Body of pancreas (tissue), 4 donors: ENCODE data around the gene ALPK1. TPM values are rescaled to one million over a fixed set of nuclear protein-coding genes. Genes with fewer than 3 reads are reported as not detected.

Source experiments
- ATAC-seq: fragments of 150-250 bp; one replicate; pipeline ENCODE4 v1.9.1; 2016
- DNase-seq, 4 donors: peaks; one replicate each; pipeline ENCODE4 v3.0.0-alpha.2; 2019
- H3K27ac ChIP-seq, 4 donors: fragments of 200-600 bp; sonication (generic); 1 replicate in 3 of 4; 2 replicates in 1 of 4; pipeline versions ENCODE4 v1.5.1 to v1.6.1; 2016 to 2019; ENCODE audit warnings: mild to moderate bottlenecking in 1 of 4, mixed read lengths in 1 of 4, moderate library complexity in 1 of 4
- H3K27me3 ChIP-seq, 2 donors: fragments of 200-600 bp; sonication (generic); one replicate each; pipeline ENCODE4 v1.6.0; 2016; ENCODE audit warnings: mild to moderate bottlenecking in 1 of 2
- H3K36me3 ChIP-seq, 2 donors: fragments of 200-600 bp; sonication (generic); replicated peaks in 1 of 2; 2 replicates each; pipeline ENCODE4 v1.5.1; 2016; ENCODE audit warnings: low read depth in 2 of 2; ENCODE audit not compliant: insufficient read depth in 1 of 2
- H3K4me1 ChIP-seq: fragments of 200-600 bp; sonication (generic); one replicate; pipeline ENCODE4 v1.6.0; 2016
- H3K4me3 ChIP-seq, 2 donors: fragments of 200-600 bp; sonication (generic); 1 replicate in 1 of 2; 2 replicates in 1 of 2; pipeline ENCODE4 v1.5.1; 2016 to 2019
- H3K9me3 ChIP-seq, 3 donors: fragments of 200-600 bp; sonication (generic); 1 replicate in 2 of 3; 2 replicates in 1 of 3; pipeline ENCODE4 v1.5.1; 2016
- CTCF ChIP-seq, 7 experiments: fragments of 450-650 bp in 4 of 7; fragments of 200-600 bp in 3 of 7; sonication (generic) in 3 of 7; IDR thresholded peaks; one replicate each; pipeline ENCODE4 v1.5.1; 2016 to 2019; ENCODE audit warnings: antibody characterized with exemption in 7 of 7
- POLR2A ChIP-seq, 3 donors: fragments of 450-650 bp; IDR thresholded peaks; one replicate each; pipeline ENCODE4 v1.6.1; 2016; ENCODE audit warnings: antibody characterized with exemption in 3 of 3, mild to moderate bottlenecking in 2 of 3
- WGBS, 2 donors: methylation state at CpG; one replicate each; pipeline ENCODE4 v1.1.5; 2017; 5-methylcytosine and 5-hydroxymethylcytosine counted together
- intact Hi-C: fragments of 100-400 bp; cut with DNase I; formaldehyde crosslinking; loops from one replicate; pipeline ENCODE4 v1.15.1; 2023
- total RNA-seq, 2 donors: library from RNA; depleted of rRNA; stranded (reverse); fragments of >200 nt; gene quantifications; one replicate each; pipeline ENCODE4 v1.1.0, GENCODE V29; 2016

ALPK1 gene
- total RNA-seq, 2 donors from 2014 or later, result 14.8 to 26.7 TPM

- no peak overlapping the region for H3K4me3 ChIP-seq
- H3K4me1 ChIP-seq, result peaks cover 41% of the 10 kb centered on the region
- TF ChIP-seq POLR2A (IDR thresholded peaks at IDR 0.05), result no peak
- TF ChIP-seq CTCF (IDR thresholded peaks at IDR 0.05), result no peak
- peaks cover 0 to 3% of the 10 kb centered on the region in 2 donors for H3K36me3 ChIP-seq
- intact Hi-C loops, result no loop called here
- DNase-seq, result no peak
- H3K27me3 ChIP-seq, result no peaks in the 10 kb centered on the region
- no peaks in the 10 kb centered on the region for H3K9me3 ChIP-seq
- 92 to 95% methylated on average over 4 of the region's 4 CpGs for WGBS, 2 donors
- no peak overlapping the region for H3K27ac ChIP-seq
- ATAC-seq, result no peak
Measured at GRCh38 chr4:112274959-112275358, 22.2 kb upstream of the ALPK1 start.

GRCh38 chr4:112276113-112276512 is 21.1 kb upstream of the ALPK1 start:
- H3K4me1 ChIP-seq, result peaks cover 51% of the 10 kb centered on the region
- peaks cover 0 to 3% of the 10 kb centered on the region in 2 donors for H3K36me3 ChIP-seq
- H3K27ac ChIP-seq, result no peak overlapping the region
- no peak for TF ChIP-seq CTCF (IDR thresholded peaks at IDR 0.05)
- TF ChIP-seq POLR2A (IDR thresholded peaks at IDR 0.05), result no peak
- no peak for DNase-seq
- 96 to 97% methylated on average over 3 of the region's 3 CpGs for WGBS, 2 donors
- H3K27me3 ChIP-seq, result no peaks in the 10 kb centered on the region
- intact Hi-C loops, result no loop called here
- H3K4me3 ChIP-seq, result no peak overlapping the region
- no peak for ATAC-seq
- no peaks in the 10 kb centered on the region for H3K9me3 ChIP-seq

- no peaks in the 10 kb centered on the region for H3K9me3 ChIP-seq
- peak overlapping the region in 1 of 4 donors; percentile 44 for H3K27ac ChIP-seq
- H3K4me3 ChIP-seq, result no peak overlapping the region
- H3K27me3 ChIP-seq, result no peaks in the 10 kb centered on the region
- H3K4me1 ChIP-seq, result peaks cover 59% of the 10 kb centered on the region
- ATAC-seq (no peak), DNase-seq (peak in 3 of 4 donors; percentile 17 to 34 (median 21))
- 61 to 63% methylated on average over 3 of the region's 3 CpGs for WGBS, 2 donors
- TF ChIP-seq POLR2A (IDR thresholded peaks at IDR 0.05) (no peak), CTCF (IDR thresholded peaks at IDR 0.05) (no peak)
- intact Hi-C loops, result no loop called here
- H3K36me3 ChIP-seq, result peaks cover 0 to 3% of the 10 kb centered on the region in 2 donors
Measured at GRCh38 chr4:112277220-112277619, 19.9 kb upstream of the ALPK1 start.

GRCh38 chr4:112277705-112278448 is 19.3 kb upstream of the ALPK1 start:
- no peak for TF ChIP-seq CTCF (IDR thresholded peaks at IDR 0.05)
- peaks cover 0 to 3% of the 10 kb centered on the region in 2 donors for H3K36me3 ChIP-seq
- H3K4me3 ChIP-seq, result no peak overlapping the region
- DNase-seq (peak in 3 of 4 donors; percentile 22 to 49 (median 29)), ATAC-seq (peak; percentile 66)
- peaks cover 65% of the 10 kb centered on the region for H3K4me1 ChIP-seq
- no peaks in the 10 kb centered on the region for H3K27me3 ChIP-seq
- 47 to 51% methylated on average over 10 of the region's 10 CpGs for WGBS, 2 donors
- H3K9me3 ChIP-seq, result no peaks in the 10 kb centered on the region
- H3K27ac ChIP-seq, result peak overlapping the region in 3 of 4 donors; percentile 3 to 44 (median 10)
- intact Hi-C loops, result no loop called here
